ENCODE data around the gene WRNIP1. TPM values are rescaled to one million over a fixed set of nuclear protein-coding genes. Genes with fewer than 3 reads are reported as not detected.

The WRNIP1 gene
- total and polyA plus RNA-seq, 11 donors = 32.1 to 64.1 (median 34.7) TPM

GRCh38 chr6:2756241-2756640, 9.0 kb upstream of the WRNIP1 start:
- intact Hi-C loops (cut with DNase I) = loop anchor here in 1 of 10 donors (10.0 kb wide), 1 partner anchor 1161 kb away; no protein-coding TSS in a partner anchor
- no peak overlapping the region for H3K4me3 ChIP-seq

GRCh38 chr6:2756687-2757224, 8.4 kb upstream of the WRNIP1 start:
- TF ChIP-seq CTCF (IDR thresholded peaks at IDR 0.05) (no peak), POLR2A (IDR thresholded peaks at IDR 0.05) (no peak)
- WGBS, 4 donors = 80 to 92% (median 82%) methylated on average over 3 of the region's 3 CpGs
- DNase-seq (no peak), ATAC-seq (no peak)
- Histone ChIP-seq H3K27me3 (no peaks in the 10 kb centered on the region), H3K36me3 (no peaks in the 10 kb centered on the region), H3K9me3 (no peaks in the 10 kb centered on the region), H3K4me3 (no peak overlapping the region), H3K27ac (peak overlapping the region in 1 of 12 donors; percentile 50), H3K4me1 (peaks cover 0 to 7% (median 0%) of the 10 kb centered on the region in 12 donors)
- intact Hi-C loops (cut with DNase I) = loop anchor here in 1 of 10 donors (10.0 kb wide), 1 partner anchor 1162 kb away; no protein-coding TSS in a partner anchor

More at GRCh38 chr6:2756241-2756640, 9.0 kb upstream of the WRNIP1 start:
- H3K27ac ChIP-seq = peak overlapping the region in 1 of 12 donors; percentile 50
- no peaks in the 10 kb centered on the region for H3K9me3 ChIP-seq
- DNase-seq (no peak), ATAC-seq (peak in 1 of 4 donors; percentile 28)
- no peaks in the 10 kb centered on the region for H3K36me3 ChIP-seq
- H3K27me3 ChIP-seq = no peaks in the 10 kb centered on the region
- TF ChIP-seq POLR2A (IDR thresholded peaks at IDR 0.05) (no peak), CTCF (IDR thresholded peaks at IDR 0.05) (no peak)
- peaks cover 0 to 7% (median 0%) of the 10 kb centered on the region in 12 donors for H3K4me1 ChIP-seq
- WGBS, 4 donors = 80 to 85% (median 84%) methylated on average over 2 of the region's 2 CpGs

GRCh38 chr6:2758980-2759379, 6.2 kb upstream of the WRNIP1 start:
- WGBS, 4 donors = 60 to 77% (median 66%) methylated on average over 3 of the region's 3 CpGs
- peak in 3 of 4 donors; percentile 36 to 54 (median 46) for ATAC-seq
- peak overlapping the region in 5 of 12 donors; percentile 12 to 55 (median 42) for H3K27ac ChIP-seq

More at GRCh38 chr6:2758980-2759379, 6.2 kb upstream of the WRNIP1 start:
- intact Hi-C loops (cut with DNase I) = loop anchor here in 1 of 10 donors (10.0 kb wide), 1 partner anchor 1164 kb away; no protein-coding TSS in a partner anchor
- H3K4me3 ChIP-seq = no peak overlapping the region
- H3K27me3 ChIP-seq = no peaks in the 10 kb centered on the region
- no peaks in the 10 kb centered on the region for H3K36me3 ChIP-seq
- H3K4me1 ChIP-seq = peaks cover 0 to 10% (median 0%) of the 10 kb centered on the region in 12 donors
- H3K9me3 ChIP-seq = no peaks in the 10 kb centered on the region
- DNase-seq = no peak
- no peak for TF ChIP-seq CTCF (IDR thresholded peaks at IDR 0.05)
- no peak for TF ChIP-seq POLR2A (IDR thresholded peaks at IDR 0.05)
